Astrocyte of the hippocampus (primary cell): Measurements from ENCODE around the gene RAPGEF3.
A peak's percentile ranks its signal among the peaks of the same experiment; 100 is the strongest.

Source experiments
- DNase-seq: peaks from one replicate; pipeline ENCODE4 v3.0.0; 2011; ENCODE audit warnings: low read depth, low spot score

The RAPGEF3 gene

GRCh38 chr12:47757840-47758583 is 668 bp downstream of the RAPGEF3 start:
- DNase-seq = no peak

GRCh38 chr12:47757364-47757839 is 1.3 kb downstream of the RAPGEF3 start:
- DNase-seq = no peak

- no peak for DNase-seq
Observed at GRCh38 chr12:47755655-47756562, 2.8 kb downstream of the RAPGEF3 start.

- DNase-seq = peak; percentile 22
Observed at GRCh38 chr12:47754881-47755280, 3.8 kb downstream of the RAPGEF3 start.

GRCh38 chr12:47754126-47754525 is 4.6 kb downstream of the RAPGEF3 start:
- peak; percentile 40 for DNase-seq

GRCh38 chr12:47753021-47754001 is 5.4 kb downstream of the RAPGEF3 start:
- DNase-seq = peak; percentile 20

- DNase-seq = peak; percentile 29
Observed at GRCh38 chr12:47752552-47752951, 6.1 kb downstream of the RAPGEF3 start.

- no peak for DNase-seq
Observed at GRCh38 chr12:47752121-47752520, 6.6 kb downstream of the RAPGEF3 start.

GRCh38 chr12:47751561-47751960 is 7.1 kb downstream of the RAPGEF3 start:
- DNase-seq = no peak

GRCh38 chr12:47750916-47751470 is 7.7 kb downstream of the RAPGEF3 start:
- DNase-seq = no peak

- no peak for DNase-seq
Observed at GRCh38 chr12:47750229-47750798, 8.4 kb downstream of the RAPGEF3 start.

- DNase-seq = no peak
Observed at GRCh38 chr12:47748899-47749298, 9.8 kb downstream of the RAPGEF3 start.

GRCh38 chr12:47748507-47748828 is 10.2 kb downstream of the RAPGEF3 start:
- no peak for DNase-seq

GRCh38 chr12:47747596-47748506 is 10.8 kb downstream of the RAPGEF3 start:
- DNase-seq = no peak

GRCh38 chr12:47747126-47747525 is 11.6 kb downstream of the RAPGEF3 start:
- DNase-seq = no peak

GRCh38 chr12:47746523-47746922 is 12.2 kb downstream of the RAPGEF3 start:
- no peak for DNase-seq

- no peak for DNase-seq
Observed at GRCh38 chr12:47746073-47746472, 12.6 kb downstream of the RAPGEF3 start.

GRCh38 chr12:47745485-47746041 is 13.1 kb downstream of the RAPGEF3 start:
- peak; percentile 18 for DNase-seq

- DNase-seq = no peak
Observed at GRCh38 chr12:47744778-47745436, 13.8 kb downstream of the RAPGEF3 start.
